ENCODE measurements around the gene TMEM254.
"Not testable (repeated sequence)": the region's sequence is repeated elsewhere in the genome, so short reads cannot be mapped to it uniquely, and the experiment has no call there.

The TMEM254 gene

DNA sequence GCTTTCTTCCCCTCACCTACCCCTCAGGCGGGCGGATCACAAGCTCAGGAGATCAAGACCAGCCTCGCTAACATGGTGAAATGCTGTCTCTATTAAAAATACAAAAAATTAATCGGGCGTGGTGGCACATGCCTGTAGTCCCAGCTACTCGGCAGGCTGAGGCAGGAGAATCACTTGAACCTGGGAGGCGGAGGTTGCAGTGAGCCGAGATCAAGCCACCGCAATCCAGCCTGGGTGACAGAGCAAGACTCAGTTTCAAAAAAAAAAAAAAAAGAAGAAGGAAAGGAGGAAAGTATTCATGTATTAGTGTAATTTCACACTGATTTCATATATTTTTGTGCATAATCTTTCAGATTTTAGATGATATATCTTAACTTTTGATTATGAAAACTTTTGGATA is 55.2 kb downstream of the TMEM254 start:
- not testable (repeated sequence) for DNase-seq (ENCODE audit: low spot score)

GRCh38 chr10:80136134-80136571 is 57.7 kb downstream of the TMEM254 start:
- no peak for DNase-seq (ENCODE audit: low spot score)

DNA sequence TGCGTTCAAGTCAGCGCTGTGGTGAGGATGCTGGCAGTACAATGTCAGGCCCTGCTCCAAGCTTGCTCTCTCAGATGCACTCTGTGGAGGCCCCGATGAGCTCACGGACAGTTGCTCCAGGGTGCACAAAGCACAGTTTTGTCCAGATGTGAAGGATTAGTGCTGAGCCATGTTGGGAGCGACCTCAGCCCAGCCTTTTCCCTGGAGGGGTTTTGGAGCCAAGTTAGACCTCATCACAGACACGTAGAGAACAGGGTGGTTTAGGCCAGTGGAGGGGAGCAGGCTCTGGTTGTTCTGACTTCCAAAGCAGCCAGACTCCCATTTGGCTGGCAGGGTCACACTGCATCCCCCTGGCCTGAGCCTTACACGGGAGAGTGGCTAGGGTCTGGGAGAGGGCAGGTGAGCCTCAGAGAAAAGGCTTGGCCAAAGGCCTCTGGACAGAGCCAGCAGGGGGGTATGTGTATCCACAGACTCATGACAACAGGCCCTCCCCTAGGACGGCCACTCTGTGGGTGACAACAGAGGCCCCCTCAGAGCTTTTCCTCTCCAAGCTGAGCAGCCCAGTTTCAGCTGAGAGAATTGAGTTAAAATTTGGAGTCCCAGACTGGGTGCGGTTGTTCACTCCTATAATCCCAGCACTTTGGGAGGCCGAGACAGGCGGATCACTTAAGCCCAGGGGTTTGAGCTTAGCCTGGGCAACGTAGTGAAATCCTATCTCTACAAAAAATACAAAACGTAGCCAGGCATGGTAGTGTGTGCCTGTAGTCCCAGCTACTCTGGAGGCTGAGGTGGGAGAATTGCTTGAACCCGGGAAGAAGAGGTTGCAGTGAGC is 58.8 kb downstream of the TMEM254 start:
- no peak for DNase-seq (ENCODE audit: low spot score)

DNA sequence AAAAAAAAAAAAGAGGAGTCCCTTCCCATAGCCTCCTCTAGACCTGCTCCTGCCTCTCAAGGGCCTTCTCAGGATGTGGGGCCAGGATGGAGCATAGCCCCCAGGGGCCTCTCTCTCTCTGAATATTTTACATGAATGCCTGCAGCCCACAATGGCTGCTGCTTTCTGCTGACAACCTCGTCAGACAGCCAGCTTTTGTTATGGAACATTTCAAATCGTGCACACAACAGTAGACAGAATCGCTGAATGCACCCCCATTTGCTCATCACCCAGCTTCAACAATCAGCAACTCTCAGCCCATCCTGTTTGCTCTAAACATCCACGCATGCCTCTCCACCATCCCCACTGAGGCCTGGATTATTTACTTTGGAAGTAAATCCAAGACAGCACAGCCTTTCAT is 59.5 kb downstream of the TMEM254 start:
- no peak for DNase-seq (ENCODE audit: low spot score)

DNA sequence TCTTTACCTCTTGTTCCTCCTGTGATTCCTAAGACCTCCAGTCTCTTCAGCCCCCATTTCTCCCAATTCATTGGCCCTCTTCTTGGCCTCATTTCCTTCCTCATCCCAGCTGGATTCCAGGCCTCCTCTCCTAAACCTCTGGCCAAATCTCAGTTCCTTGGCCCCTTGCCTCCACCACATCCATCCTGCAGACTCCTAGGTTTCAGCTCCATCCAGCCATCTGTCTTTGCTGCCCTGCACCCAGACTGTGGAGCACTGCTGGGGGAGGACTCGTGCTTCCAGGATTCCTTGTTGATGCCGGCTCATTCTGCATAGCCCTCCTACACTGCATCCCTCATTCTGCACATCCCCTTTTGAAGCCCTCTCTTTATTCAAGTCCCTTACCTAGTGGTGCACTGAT is 60.8 kb downstream of the TMEM254 start:
- DNase-seq (ENCODE audit: low spot score): no peak

DNA sequence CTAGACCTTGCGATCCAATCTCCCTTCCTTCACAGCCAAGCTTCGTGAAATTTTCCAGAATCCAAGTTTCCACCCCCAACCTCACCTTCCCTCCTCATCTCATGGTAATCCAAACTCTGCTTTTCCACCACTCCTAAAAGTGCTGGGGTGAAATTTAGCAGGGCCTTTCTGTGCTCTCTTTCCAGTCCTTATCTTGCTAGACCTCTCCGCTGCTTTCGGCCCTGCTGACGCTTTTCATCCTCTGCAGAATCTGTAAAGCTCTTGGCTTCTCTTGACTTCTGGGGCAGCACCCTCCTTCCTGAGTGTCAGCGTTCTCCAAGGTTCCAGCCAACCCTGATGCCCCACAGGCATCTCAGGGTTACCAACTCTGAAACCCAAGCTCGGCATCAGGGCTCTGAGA is 61.8 kb downstream of the TMEM254 start:
- DNase-seq (ENCODE audit: low spot score): no peak

DNA sequence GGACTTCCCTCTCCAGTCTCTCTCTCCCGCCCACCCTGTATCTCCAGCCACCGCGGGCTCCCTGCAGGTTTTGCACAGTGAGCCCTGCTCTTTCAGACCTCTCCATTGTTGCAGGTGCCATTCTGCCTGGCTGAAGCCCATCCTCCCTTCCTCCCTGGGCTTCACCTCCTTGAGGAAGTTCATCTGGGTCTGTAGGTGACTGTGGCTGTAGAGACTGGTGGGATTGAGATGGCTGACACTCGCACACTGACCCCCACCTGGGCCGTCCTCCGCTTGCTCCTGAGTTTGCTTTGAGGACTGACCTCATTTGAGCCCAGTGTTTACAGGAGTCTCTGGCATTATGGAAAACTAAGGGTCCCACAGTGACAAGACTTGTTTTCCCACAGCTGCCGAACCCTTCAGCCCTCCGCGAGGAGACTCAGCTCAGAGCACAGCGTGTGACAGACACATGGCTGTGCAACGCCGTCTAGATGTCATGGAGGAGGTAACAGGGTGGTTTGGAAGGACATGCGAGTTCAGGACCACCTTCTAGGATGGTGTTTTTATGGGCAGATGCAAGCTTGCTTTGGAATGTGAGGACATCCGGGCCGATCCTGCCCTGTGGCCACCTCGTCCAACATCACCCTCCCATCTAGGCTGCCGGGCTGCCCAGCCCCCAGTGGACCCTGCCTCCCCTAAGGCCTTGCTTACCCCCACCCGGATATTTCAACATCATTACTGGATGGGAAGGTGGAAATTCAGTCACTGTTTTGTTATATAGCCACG is 63.4 kb downstream of the TMEM254 start:
- no peak for DNase-seq (ENCODE audit: low spot score)

All from CD4-positive, alpha-beta T cell treated with Interleukin-2 at 100 ng/mL for 4 hours (primary cell).